HG02852 (cell line): ENCODE data around the gene CAMTA1.

Experiments used
- ATAC-seq: cut with Tn5 transposase; IDR thresholded peaks from one replicate; pipeline ENCODE4 v1.9.1; 2021; ENCODE audit warnings: mild to moderate bottlenecking, moderate library complexity; ENCODE audit not compliant: unreplicated experiment

Gene CAMTA1

DNA sequence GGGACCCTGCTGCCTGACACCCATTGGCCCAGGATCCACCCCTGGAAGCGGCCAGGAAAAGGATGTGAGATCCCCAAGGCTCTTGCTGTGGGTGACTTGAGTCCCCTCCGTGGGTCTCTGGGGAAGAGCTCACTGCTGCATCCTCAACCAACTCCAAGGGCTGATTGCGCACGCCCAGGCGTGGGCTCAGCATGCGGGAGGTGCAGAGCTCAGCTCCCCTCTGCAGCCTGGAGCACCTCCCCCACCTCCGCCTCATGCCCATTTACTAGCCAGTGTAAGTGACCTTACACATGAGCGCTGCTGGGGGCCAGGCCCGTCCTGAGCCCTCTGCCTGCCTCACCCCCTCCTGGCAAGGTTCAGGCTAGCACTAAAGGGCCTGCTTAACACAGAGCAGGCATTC, 847.4 kb downstream of the CAMTA1 start:
- no peak for ATAC-seq

DNA sequence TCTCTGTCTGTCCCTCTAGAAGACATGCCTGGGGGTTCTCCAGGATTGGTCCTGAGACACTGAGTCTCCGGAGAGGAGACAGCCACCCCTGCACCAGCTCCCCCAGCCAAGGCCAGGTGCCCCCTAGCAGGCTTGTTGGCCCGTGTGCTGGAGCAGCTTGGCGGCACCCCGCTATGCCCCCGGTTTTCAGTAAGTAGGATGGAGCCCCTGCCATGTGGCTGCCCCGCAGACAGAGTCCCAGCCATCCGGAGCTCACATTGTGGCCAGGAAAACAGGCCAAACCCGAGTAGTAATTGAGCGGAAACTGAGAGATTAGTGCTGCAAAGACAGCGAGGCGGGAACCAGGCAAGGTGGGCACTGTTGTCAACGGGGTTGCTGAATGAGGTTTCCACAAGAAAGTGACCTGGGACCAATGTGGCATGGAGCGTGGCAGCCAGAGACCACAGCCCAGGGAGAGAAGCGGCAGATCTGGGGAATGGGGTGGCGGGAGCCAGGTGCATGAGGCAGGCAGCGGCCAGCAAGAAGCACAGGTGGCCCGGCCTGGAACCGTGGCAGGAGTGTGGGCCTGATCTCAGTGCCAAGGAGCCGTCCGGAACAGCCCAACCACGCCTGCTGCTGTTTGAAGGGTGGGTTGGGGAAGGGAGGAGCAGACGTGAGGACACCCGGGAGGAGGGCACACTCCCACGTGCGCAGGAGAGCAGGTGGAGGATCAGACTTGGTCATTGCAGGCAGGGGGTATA, 848.4 kb downstream of the CAMTA1 start:
- no peak for ATAC-seq

DNA sequence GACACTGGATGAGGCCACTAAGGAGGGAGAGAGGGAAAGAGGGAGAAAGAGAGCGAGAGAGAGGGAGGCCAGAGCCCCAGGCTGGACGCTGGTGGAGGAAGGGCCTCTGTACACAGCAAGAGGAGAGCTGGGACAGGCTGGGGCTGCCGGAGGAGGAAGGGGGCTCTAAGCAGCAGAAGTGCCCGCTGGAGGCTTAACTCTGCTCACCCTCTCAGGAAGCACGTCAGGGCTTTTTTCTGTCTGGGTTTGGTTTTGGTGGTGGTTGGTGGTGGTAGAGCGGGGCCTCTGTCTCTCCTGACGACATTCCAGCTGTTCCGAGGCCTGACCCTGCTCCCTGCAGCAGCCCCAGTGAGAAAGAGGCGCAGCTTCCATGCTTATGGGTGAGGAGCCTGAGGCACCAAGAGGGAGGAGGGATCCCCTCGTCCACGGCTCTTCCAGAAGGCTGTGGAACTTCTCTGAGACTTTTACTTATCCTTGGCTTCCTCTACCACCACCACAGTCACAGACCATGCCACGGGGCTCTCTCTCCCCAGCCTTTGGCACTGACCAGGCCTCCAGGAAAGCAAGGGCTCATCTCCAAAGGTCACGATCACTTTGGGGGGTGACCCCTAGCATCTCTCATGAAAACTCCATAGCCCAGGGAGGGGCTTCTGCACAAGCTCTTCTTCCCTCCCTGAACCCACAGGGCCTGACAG, 849.4 kb downstream of the CAMTA1 start:
- no peak for ATAC-seq

DNA sequence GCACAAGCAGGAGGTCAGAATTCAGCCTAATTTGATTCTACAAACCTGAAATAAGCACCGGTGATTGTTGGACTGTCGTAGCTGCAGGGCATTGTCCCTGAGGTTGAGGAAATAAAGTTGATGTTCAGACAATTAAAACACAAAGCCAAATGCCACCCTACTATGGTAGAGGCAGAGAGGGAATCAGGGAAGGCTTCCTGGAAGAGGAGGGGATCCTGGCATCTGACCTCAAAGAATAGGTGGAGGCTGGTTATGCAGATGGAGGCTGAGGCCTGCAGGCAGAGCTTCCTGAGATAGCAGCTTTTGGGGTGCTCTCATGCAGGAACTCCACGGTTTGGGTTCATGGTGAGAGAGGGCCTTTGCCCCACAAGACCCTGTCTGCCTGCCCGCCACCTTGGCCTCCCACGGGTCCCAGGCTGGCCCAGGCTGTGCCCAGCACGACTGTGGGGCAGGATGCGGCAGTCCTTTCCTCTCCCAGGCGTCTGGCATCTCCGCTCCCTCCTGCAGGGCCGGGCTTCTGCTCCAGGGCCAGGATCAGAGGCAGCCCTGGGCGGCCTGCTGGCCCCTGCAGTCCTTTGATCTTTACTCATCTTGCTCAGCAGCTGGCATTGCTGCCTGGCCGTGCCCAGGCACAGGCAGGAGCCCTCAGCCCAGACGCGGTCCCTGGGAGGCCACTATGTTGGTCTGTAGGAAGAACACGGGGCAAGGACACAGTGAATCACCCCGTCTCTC, 851.7 kb downstream of the CAMTA1 start:
- ATAC-seq, result no peak

DNA sequence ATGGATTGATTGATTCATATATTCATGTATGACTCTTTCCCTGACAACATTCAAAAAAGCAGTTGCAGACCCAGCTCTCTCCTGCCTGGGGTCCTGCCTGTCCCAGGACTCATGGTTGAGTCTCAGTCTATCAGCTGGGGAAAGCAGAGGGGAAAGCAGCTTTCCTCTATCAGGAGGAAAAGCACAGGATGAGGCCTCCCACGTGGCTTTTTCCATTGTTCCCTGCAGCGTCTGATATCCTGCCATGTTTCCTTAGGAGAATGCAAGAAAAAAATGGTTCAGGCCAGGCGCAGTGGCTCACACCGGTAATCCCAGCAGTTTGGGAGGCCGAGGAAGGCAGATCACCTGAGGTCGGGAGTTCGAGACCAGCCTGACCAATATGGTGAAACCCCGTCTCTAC, 852.8 kb downstream of the CAMTA1 start:
- ATAC-seq, result no peak

DNA sequence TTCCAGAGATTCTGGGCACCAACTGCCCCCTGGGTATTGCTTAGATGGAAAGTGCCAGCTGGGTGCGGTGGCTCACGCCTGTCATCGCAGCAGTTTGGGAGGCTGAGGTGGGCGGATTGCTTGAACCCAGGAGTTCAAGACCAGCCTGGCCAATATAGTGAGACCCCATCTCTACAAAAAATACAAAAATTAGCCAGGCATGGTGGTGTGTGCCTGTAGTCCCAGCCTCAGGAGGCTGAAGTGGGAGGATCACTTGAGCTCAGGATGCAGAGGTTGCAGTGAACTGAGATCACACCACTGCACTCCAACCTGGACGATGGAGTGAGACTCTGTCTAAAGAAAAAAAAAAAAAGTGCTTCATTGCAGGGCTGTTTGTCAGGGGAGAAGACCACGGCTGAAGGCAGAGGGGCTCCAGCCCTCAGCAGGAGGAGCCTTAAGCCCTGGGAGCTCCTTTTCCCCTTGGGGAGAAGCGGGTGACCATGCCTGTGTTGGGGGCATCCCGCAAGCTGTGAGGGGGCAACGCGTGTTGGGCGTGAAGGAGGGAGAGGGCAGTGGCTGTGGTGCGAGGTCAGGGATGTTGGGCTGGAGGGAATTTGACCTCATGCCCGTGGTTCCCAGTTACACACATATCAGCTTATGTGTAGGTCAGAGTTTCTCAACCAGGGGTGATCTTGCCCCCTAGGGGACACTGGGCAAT, 854.3 kb downstream of the CAMTA1 start:
- no peak for ATAC-seq

DNA sequence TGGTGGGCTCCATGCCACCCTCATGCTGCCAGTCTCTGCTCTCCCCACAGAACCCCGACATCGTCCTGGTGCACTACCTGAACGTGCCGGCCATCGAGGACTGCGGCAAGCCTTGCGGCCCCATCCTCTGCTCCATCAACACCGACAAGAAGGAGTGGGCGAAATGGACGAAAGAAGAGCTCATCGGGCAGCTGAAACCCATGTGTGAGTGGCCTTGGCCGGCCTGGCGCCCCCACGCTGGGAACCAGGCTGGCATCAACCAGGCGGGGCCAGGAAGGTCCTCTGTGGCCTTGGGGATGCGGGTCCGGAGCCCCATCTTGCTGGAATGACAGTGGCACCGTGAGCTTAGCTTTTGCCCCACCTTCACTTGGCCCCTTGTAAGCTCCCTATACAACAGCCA, 855.1 kb downstream of the CAMTA1 start:
- no peak for ATAC-seq

DNA sequence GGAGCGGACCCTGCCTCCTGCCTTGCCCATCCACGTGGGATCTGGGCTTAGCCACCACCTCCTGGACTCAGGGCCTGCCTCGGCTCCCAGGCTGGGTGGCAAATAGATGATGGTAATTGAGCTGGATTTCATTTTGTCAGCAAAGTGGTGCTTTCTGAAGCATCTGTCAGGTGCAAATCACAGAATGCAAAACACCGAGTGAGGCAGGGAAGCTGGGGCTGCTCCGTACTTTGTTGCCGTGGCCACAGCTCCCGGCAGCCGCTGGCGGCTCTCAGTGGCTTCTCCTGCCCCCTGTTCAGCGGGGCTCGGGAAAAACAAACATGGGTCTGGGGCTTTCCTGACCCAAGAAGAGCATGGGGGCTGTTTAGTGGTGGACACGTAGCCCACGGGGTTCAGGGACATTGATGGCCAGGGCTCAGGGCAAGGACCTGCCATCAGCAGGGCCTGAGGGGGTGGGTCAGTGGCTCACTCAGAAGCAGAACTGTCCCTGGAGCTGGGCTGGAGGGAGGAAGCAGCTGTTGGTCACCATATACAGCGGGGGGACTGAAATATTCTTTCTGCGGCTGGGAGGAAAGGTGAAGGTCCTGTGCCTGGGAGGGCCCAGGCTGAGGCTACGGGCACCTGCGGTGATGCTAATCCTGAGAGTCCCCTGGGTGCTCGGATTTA, 855.8 kb downstream of the CAMTA1 start:
- ATAC-seq, result no peak

DNA sequence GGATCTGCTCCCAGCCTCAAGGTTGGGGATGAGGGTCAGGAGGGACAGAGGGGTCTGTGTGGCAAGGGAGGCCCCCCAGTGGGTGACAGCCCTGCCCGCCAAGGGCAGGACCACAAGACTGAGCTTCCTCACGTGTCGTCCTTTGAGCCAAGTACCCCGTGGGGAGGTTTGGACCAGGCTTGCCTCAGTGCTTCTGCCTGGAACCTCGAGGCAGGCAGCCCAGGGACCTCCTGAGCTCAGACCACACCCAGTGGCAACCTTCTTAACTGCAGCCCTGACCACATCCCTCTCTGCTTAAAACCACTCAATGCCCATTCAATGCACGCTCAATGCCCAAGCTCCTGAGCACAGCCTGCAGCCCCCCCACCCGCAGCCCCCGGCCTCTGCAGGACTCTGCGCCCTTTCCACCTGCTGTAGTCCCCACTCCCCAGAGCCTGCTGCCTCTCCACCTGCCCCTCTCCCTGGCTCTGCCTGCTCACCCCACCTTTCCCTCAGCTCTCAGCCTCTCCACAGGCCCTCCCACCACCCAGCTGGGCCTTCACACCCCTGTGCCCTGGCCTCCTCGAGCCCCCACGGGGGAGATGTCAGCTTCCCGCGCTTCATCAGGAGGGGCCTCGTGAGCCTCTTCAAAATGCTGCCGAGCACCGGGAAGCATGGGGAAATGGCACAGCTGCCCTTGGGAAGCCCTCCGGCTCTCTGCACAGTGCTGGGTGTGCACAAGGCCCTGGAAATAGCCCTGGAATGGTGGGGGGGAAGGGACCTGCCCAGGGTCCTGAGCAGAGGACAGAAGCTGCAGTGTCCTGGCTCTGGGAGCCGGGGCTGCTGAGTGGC, 856.5 kb downstream of the CAMTA1 start:
- no peak for ATAC-seq

DNA sequence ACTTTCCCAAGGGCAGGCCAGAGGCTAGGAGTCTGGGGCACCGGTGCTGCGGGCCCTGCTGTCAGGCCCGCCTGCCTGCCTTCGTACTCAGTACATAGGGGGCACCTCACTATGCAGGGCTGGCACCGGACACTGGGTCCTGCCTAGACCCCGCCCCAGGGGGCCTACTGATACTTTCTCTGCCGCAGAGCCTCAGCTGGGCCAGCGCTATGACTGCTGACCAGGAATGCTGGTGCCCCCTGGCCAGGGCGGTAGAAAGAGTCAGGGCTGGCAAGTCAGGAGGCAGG, 857.1 kb downstream of the CAMTA1 start:
- ATAC-seq, result no peak

DNA sequence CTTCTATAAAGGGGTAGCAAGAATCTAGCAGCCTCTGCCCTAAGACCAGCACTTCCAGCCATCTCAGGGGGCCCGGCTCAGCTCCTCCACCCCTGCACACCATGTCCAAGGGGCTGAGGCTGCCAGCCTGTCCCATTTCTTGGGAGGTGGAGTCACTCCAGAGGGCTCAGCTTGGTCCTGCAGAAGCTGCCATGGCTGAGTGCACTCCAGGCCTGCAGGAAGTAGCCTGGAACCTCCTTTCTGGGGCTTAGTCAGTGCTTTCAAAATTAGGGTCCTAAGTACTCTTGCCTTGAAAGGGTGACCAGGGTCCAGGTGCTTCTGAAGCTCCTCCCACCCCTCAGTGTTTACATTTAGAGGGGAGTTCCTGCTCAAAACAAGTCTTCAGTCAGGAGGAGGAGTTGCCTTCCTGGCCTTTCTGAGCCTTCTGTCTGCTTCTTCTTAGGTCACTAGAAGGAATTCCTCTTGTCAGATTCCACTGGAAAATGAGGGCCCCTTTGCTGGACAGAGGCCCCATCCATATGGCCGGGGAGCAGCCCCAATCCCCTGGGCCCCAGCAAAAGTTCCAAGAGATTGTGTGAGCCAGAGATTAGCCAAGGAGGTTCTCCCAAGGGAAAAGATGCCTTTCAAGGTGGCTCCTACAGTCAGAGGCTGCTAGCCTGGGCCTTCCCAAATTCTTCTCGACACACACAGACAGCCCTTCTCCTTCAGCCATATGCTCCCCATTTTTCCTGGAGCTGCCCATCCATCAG, 857.7 kb downstream of the CAMTA1 start:
- no peak for ATAC-seq

DNA sequence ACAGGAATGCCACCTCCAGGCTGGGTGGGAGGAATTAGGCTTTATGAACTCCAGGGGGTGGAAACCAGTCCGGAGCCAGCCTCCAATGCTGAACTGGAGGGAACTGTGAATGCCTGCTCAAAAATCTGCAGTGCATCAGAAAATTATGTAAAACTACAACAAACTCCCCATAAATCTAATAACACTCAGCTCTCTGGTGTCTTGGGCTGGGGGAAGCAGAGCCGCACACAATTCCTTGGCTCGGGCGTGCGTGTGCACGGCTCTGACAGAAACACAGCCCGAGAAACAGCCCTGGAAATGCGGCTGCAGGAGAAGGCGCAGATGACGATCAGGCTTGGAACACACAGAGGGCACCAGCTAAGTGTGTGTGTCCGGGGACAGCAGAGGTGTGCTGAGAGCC, 858.3 kb downstream of the CAMTA1 start:
- no peak for ATAC-seq

DNA sequence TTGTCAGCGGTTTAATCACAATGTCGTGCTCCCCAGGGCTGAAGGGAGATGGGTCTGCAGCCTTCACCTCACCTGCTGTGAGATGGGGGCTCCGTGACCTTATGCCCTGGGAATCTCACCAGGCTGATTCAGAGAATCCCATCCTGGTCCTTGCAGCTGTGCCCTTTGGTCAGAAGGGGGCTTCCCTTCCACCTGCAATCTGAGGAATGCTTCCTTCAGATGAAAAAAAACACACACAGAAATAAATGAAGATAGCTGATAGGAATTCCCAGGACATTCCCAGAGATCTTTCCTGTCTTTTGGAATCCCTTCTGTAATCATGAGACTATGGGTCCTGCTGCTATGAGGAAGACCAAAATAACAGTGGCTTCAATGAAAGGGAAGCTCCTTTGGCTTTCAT, 858.8 kb downstream of the CAMTA1 start:
- ATAC-seq, result no peak

DNA sequence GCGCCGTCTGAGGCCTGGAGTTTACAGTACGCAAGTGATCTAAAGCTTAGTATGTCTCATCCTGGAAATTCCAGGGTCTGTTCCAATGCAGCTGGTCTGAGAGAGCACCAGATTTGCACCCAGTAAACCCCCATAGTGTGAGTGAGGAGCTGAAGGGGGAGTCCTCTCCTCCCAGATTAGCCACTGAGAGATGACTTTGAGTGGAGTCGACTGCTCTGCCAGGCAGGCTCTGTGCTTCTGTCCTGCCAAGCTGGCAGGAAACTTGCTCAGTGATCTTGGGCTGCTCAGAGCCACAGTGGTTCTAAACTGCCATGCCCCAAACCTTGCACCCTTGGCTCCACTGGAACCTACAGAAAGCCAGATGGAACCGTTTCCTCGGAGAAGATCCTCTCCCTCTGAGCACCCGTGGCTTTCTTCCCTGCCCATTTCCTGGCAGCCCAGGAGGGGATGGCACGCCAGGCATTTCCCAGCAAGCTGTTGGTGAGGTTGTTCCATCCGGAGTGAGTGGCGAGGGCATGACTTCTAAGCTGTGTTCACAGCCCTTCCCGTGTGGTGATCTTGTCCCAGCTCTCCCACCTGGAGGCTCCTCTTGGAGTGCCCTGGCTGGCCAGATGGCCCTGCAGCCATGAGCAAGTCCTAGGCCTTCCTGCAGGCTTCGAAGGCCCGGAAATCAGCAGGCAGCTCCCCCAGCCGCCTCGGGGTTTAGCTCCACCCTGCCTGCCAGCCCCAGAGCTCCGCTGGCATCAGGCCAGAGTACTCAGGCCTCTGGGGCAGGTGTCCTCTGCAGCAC, 859.9 kb downstream of the CAMTA1 start:
- no peak for ATAC-seq

DNA sequence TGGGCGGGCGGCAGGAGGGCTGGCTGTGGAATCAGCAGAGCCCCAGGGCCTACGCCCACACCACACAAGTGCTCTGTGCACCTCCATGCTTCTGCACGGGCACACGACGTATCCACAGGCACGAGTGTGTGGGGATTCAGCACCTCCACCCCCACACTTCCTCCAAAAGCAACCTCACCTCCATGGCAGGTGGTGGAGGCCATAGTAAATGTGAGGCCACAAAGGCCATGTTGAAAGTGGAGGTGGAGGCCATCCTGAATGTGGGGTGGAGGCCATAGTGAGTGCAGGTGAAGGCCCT, 860.4 kb downstream of the CAMTA1 start:
- ATAC-seq, result no peak

DNA sequence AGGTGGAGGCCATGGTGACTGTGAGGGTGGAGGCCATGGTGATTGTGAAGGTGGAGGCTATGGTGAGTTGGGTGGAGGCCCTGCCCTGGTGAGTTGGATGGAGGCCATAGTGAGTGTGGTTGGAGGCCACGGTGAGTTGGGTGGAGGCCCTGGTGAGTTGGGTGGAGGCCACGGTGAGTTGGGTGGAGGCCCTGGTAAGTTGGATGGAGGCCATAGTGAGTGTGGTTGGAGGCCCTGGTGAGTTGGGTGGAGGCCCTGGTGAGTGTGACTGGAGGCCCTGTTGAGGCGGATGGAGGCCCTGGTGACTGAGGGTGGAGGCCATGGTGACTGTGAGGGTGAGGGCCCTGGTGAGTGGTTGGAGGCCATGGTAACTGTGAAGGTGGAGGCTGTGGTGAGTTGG, 860.9 kb downstream of the CAMTA1 start:
- no peak for ATAC-seq

DNA sequence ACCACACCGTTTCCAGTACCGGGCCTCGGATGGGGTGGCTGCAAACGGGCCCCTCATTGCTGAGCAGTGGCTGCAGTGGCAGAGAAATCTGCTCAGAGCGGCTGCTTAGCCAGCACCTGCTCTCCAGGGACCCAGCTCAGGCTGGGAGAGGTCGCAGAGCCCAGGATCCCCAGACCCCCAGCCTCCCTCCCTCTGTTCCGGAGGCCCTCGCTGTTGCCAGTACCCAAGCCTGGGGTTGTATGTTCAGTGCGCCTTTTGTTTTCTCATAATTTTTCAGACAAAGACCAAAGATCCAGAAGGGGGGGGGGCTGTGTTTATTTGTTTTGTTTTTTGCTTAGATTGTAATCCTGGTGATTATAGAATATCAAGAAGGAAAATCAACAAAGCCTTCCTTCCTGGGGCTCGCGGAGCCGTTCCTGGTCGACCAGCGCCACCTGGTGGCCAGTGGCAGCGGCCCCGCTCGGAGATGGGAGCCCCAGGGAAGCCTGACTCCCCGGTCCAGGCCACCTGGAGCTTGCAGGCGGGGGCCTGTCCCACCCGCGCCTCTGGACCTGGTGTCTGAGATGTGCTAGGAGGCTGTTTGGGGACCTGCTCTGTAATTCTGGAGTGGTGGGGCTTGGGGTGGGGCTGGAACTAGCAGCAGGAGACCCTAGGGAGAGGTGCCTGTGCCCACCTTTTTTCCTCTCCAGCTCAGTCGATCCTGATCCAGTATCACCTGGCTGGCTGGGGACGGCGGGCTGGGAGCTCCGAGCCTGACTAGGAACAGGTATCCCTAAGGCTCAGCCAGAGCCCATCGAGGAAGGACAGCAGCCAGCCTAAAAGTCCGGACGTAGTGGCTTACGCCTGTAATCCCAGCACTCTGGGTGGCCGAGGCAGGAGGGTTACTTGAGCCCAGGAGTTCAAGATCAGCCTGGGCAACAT, 862.0 kb downstream of the CAMTA1 start:
- no peak for ATAC-seq
